Renal cortex interstitium (tissue), 15 donors: Measurements from ENCODE around the gene YIPF1. TPM values are rescaled to one million over a fixed set of nuclear protein-coding genes. Genes with fewer than 3 reads are reported as not detected.

Experiments used
- DNase-seq, 11 donors: peaks; one replicate each; pipeline ENCODE4 v3.0.0-alpha.2; 2013; ENCODE audit warnings: low read depth in 9 of 11, low spot score in 4 of 11; ENCODE audit errors: extremely low read depth in 1 of 11
- long read RNA-seq, 16 experiments: transcript quantifications; one replicate each; lab custom pipeline, GENCODE V29; 2026
- polyA plus RNA-seq, 3 donors: library from polyadenylated mRNA; unstranded; fragments of 120-200 nt; gene quantifications; one replicate each; pipeline ENCODE4 v1.2.1, GENCODE V29; 2013; ENCODE audit not compliant: insufficient read length in 3 of 3

The YIPF1 gene
- polyA plus RNA-seq, result 10 to 100 TPM; 31.5 to 33.4 (median 32.8) TPM
- long read RNA-seq, donor 1, partial matches to known transcripts, result 8 of 10 reads
- long read RNA-seq, donor 1, other reads (novel, unspliced or antisense), result 0 of 10 reads
- long read RNA-seq, donor 2, partial matches to known transcripts, result 12 of 14 reads
- long read RNA-seq, donor 2, other reads (novel, unspliced or antisense), result 0 of 14 reads
- long read RNA-seq, donor 3, transcript YIPF1-203 (11 exons, 1,602 nt), result major isoform, 5 of 28 reads
- long read RNA-seq, donor 3, partial matches to known transcripts, result 21 of 28 reads
- long read RNA-seq, donor 3, other reads (novel, unspliced or antisense), result 0 of 28 reads
- long read RNA-seq, donor 4, partial matches to known transcripts, result 22 of 23 reads
- long read RNA-seq, donor 4, other reads (novel, unspliced or antisense), result 0 of 23 reads
- long read RNA-seq, donor 5, result 0 reads
- long read RNA-seq, donor 6, partial matches to known transcripts, result 0 of 4 reads
- long read RNA-seq, donor 6, other reads (novel, unspliced or antisense), result 0 of 4 reads
- long read RNA-seq, donor 7, partial matches to known transcripts, result 0 of 6 reads
- long read RNA-seq, donor 7, other reads (novel, unspliced or antisense), result 0 of 6 reads
- long read RNA-seq, donor 8, transcript YIPF1-203 (11 exons, 1,602 nt), result major isoform, 7 of 25 reads
- long read RNA-seq, donor 8, partial matches to known transcripts, result 17 of 25 reads
- long read RNA-seq, donor 8, other reads (novel, unspliced or antisense), result 0 of 25 reads
- long read RNA-seq, donor 9, transcript YIPF1-203 (11 exons, 1,602 nt), result major isoform, 5 of 18 reads
- long read RNA-seq, donor 9, partial matches to known transcripts, result 13 of 18 reads
- long read RNA-seq, donor 9, other reads (novel, unspliced or antisense), result 0 of 18 reads
- long read RNA-seq, donor 10, partial matches to known transcripts, result 16 of 21 reads
- long read RNA-seq, donor 10, other reads (novel, unspliced or antisense), result 0 of 21 reads
- long read RNA-seq, donor 11, partial matches to known transcripts, result 0 of 2 reads
- long read RNA-seq, donor 11, other reads (novel, unspliced or antisense), result 0 of 2 reads
- long read RNA-seq, donor 12, result 0 reads
- long read RNA-seq, donor 13, partial matches to known transcripts, result 21 of 31 reads
- long read RNA-seq, donor 13, other reads (novel, unspliced or antisense), result 5 of 31 reads
- long read RNA-seq, donor 14, partial matches to known transcripts, result 8 of 11 reads
- long read RNA-seq, donor 14, other reads (novel, unspliced or antisense), result 0 of 11 reads
- long read RNA-seq, donor 15, partial matches to known transcripts, result 0 of 2 reads
- long read RNA-seq, donor 15, other reads (novel, unspliced or antisense), result 0 of 2 reads
- long read RNA-seq, donor 16, transcript YIPF1-203 (11 exons, 1,602 nt), result major isoform, 9 of 17 reads
- long read RNA-seq, donor 16, partial matches to known transcripts, result 0 of 17 reads
- long read RNA-seq, donor 16, other reads (novel, unspliced or antisense), result 6 of 17 reads

DNA sequence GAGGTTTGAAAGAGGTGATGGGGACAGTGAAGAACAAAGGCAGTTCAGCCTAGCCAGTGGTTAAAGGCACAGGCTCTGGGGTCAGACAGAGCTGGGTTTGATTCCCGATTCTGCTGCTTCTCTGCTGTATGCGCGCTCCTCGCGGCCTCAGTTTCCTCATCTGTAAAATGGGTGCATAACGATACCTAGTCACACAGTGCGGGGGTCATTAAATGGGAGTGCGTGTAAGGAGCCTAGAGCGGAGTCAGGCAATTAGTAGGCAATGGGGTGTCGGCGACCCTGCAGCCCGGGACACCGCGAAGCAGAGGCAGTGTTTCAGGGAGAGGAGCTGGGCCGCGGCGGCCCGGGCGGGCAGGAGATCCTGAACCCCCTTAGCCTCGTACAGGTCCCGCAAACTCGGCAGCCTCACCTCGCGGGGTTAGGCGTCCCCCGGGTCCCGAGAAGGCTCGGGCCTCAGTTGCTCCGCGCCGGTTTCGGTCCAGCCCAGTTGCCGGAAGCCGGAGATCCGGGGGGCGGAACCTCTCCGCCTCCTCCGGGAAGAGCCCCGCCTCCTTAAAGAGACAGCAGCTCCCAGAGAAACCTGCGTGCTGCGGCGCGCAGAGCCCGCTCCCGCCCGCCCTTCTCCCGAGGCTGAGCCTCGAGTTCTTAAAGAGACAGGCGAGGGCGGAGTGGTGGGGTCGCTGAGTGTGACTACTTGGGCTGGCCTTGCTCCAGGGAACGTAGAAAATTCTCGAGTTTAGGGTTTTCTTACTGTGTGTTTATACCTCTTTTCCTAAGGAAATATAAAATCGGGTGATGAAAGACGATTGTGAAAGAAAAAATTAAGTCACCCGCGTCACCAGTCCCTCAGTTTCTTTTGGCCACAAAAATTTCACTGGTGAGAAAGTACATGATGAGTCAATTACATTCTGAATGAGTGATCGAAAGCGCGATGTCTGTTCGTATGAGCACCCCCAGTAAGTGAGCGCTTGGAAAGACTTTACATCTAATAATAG lies at the start of gene YIPF1:
Gene YIPF1, minus strand, starts transcription at position 494 of the 995 bp plus-strand sequence. CDS start 860 bp downstream, outside the sequence.
- DNase-seq, result peak; percentile 60 to 88 (median 78)

GRCh38 chr1:53938136-53938830 lies 48.7 kb upstream of the YIPF1 start:
- DNase-seq, result no peak

- DNase-seq, result no peak
These were observed 46.8 kb upstream of the YIPF1 start for GRCh38 chr1:53936430-53936829.

DNA sequence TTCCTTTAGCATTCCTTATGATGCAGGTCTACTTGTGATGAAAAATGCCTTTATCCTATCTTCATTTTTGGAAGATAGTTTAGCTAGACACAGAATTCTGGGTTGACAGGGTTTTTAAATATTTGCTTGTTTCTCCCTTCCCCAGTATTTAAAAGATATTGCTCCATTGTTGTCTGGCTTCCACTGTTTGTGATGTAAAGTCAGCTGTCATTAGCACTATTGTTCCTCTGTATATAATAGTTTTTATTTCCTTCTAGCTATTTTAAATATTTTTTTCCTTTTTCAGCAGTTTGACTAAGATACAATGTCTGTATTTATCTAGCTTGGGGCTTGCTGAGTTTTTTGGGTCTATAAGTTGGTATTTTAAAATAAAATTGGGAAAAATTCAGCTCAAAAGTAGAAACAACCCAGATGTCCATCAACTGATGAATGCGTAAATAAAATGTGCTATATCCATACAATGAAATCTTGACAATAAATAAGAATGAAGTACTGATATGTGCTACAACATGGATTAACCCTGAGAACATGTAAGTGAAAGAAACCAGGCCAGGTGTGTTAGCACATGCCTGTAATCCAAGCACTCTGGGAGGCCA lies 44.7 kb upstream of the YIPF1 start:
- DNase-seq, result no peak

GRCh38 chr1:53931523-53931922 lies 41.9 kb upstream of the YIPF1 start:
- DNase-seq, result no peak

GRCh38 chr1:53930932-53931331 lies 41.3 kb upstream of the YIPF1 start:
- no peak for DNase-seq

- DNase-seq, result peak in 4 of 11 donors; percentile 18 to 46 (median 36)
These were observed 39.8 kb upstream of the YIPF1 start for GRCh38 chr1:53929246-53929960.

DNA sequence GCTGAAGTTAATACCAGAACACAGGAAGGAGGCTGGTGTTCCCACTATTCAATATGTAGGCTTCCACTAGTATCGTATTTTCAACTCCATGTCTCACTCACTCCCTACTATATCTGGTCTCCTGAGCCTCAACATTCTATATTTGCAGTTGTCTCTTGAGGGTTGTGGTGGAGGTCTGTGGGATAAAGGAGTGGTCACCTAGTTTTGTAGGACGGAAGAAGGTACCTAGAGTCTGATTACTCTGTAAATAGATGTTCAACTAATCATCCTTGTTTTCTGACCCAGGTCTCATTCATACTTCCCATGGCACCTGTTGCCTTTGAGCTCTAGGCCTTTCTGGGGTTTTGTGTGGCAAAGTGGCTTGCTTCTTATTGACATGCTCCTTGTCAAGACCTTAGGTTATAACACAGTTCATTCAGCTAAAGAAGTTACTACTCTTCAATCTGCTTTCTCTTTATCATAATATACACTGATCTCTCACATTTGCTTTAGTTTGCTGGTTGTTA lies 37.8 kb upstream of the YIPF1 start:
- DNase-seq, result no peak

GRCh38 chr1:53919675-53920066 lies 30.1 kb upstream of the YIPF1 start:
- no peak for DNase-seq

DNA sequence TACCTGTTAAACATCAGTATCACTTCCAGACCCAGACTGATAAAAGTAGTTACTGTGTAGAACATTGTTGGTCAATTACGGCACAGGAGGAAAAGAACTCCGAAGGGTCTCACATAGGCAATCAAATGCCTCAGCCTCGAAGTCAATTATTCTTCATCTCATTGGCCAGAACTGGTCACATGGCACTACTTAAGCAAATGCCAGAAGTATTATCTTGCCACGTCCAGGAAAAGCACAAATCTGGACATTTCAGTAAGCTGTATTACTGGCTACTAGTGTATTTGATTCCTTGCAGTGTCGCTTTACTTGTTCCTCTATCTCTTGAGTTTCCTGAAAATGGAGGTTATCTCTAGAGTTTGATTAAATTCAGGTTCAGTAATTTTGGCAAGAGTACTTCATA lies 28.7 kb upstream of the YIPF1 start:
- DNase-seq, result no peak

DNA sequence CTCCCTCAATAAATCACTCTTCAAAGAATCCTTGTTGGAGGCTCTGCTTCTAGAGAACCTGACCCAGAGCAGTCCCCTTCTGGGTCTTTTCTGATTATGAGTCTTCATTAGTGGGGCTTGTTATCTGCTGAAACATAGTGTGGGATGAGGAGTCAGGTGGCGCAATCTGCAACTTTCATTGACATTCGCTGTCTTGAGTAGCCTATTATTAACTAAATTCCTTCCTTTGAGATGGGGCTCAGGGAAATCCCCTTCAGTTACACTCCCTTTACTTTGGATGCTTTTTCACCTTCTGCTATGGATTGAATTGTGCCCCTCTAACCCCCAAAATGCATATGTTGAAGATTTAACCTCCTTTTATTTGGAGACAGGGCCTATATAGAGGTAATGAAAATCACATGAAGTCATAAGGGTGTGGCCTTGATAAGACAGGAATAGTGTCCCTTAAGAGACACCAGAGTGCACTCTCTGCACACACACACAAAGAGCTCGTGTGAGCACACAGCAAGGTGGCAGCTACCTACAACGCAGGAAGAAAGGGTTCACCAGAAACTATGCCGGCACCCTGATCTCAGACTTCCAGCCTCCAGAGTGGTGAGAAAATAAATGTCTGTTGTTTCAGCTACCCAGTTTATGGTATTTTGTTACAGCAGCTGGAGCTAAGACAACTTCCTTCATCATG lies 23.9 kb upstream of the YIPF1 start:
- DNase-seq, result no peak

DNA sequence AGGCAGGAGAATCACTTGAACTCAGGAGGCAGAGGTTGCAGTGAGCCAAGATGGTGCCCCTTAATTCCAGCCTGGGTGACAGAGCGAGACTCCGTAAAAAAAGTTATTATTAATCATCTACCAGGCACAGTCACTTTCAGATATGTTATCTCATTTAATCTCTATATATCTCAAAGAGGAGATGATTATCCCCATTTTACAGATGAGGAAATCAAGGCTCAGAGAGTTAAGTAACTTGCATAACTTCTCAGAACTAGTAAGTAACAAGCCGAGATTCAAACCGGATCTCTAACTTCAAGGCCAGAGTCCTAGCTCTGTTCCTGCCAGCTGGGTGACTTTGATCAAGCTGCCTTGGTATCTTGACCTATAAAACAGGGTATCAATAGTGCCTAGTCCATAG lies 21.8 kb upstream of the YIPF1 start:
- no peak for DNase-seq

DNA sequence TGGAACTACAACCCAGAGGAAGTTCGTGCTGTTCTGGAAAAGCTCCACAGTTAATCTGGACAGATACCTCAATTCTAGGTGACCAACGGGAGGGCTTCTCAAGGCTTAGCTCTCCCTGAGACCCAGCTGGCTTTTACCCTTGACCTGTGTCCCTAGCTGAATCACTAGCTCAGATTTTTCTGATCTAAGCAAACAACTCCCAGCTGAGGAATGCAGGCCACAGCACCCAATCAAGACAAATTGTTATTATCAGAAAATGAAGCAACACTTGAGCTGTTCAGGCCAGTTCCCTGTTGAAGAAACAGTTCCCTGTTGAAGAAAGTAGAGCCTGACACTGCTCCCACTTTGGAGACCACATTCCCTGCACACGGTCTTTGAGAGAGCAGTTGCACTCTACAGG lies 20.3 kb upstream of the YIPF1 start:
- no peak for DNase-seq

DNA sequence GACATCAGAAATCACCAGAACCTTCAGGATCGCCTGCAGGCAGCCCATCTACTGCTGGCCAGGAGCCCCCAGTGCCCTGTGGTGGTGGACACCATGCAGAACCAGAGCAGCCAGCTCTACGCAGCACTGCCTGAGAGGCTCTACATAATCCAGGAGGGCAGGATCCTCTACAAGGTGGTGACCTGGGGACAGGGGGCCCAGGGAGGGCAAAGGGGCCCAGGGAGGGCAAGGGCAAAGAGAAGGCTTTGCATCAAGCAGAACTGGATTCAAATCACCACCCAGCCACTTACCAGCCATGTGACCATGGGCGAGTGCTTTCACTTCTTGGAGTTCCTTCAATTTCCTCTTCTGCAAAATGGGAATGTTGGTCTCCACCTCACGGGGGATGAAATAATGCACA lies 16.5 kb upstream of the YIPF1 start:
- DNase-seq, result no peak

- no peak for DNase-seq
These were observed 15.9 kb upstream of the YIPF1 start for GRCh38 chr1:53905509-53905908.
